ENCODE data around the gene FREY1. TPM values are rescaled to one million over a fixed set of nuclear protein-coding genes. Genes with fewer than 3 reads are reported as not detected.

The FREY1 gene
- total RNA-seq, 1 experiment from 2014 or later: 1.4 TPM

- Histone ChIP-seq H3K27me3 (ENCODE audit: control insufficient read depth, insufficient read depth, low read length) (no peaks in the 10 kb centered on the region), H3K4me1 (ENCODE audit: control insufficient read depth, insufficient read depth, low read length) (no peaks in the 10 kb centered on the region), H3K27ac (ENCODE audit: low read length) (no peak overlapping the region), H3K36me3 (ENCODE audit: control insufficient read depth, insufficient read depth, low read length) (peaks cover 15% of the 10 kb centered on the region), H3K4me3 (ENCODE audit: low read depth in 2 of 2, low read length in 2 of 2) (no peak overlapping the region), H3K9me3 (ENCODE audit: control insufficient read depth, insufficient read depth, low read depth, low read length) (no peaks in the 10 kb centered on the region)
- no peak for TF ChIP-seq POLR2AphosphoS5 (IDR thresholded peaks at IDR 0.05; ENCODE audit: low read depth, low read length)
- in situ Hi-C loops (cut with HindIII; ENCODE audit: low pct_unique_long_range_greater_than_20kb, low sequenced_read_pairs) (no loop called here), intact Hi-C loops (cut with micrococcal nuclease; ENCODE audit: unreplicated experiment) (no loop called here)
- ChIA-PET POLR2A (interaction anchor here (0.6 kb wide), 1 partner anchor 17 kb away, joined by 3 read pairs; no protein-coding TSS in a partner anchor), CTCF (interaction anchor here (0.6 kb wide), 1 partner anchor 13 kb away, joined by 9 read pairs; no protein-coding TSS in a partner anchor)
- DNase-seq (ENCODE audit: low read depth, low spot score) (no peak), ATAC-seq (no peak)
- no TSS peak for BruUV-seq (replicated peaks)
Observed at GRCh38 chr11:45948356-45948755, 41.3 kb upstream of the FREY1 start.

GRCh38 chr11:45947885-45948284 lies 40.8 kb upstream of the FREY1 start:
- in situ Hi-C loops (cut with HindIII; ENCODE audit: low pct_unique_long_range_greater_than_20kb, low sequenced_read_pairs) (no loop called here), intact Hi-C loops (cut with micrococcal nuclease; ENCODE audit: unreplicated experiment) (no loop called here)
- DNase-seq (ENCODE audit: low read depth, low spot score) (no peak), ATAC-seq (no peak)
- Histone ChIP-seq H3K9me3 (ENCODE audit: control insufficient read depth, insufficient read depth, low read depth, low read length) (no peaks in the 10 kb centered on the region), H3K27ac (ENCODE audit: low read length) (no peak overlapping the region), H3K4me1 (ENCODE audit: control insufficient read depth, insufficient read depth, low read length) (no peaks in the 10 kb centered on the region), H3K36me3 (ENCODE audit: control insufficient read depth, insufficient read depth, low read length) (peaks cover 15% of the 10 kb centered on the region), H3K4me3 (ENCODE audit: low read depth in 2 of 2, low read length in 2 of 2) (no peak overlapping the region), H3K27me3 (ENCODE audit: control insufficient read depth, insufficient read depth, low read length) (no peaks in the 10 kb centered on the region)
- BruUV-seq (replicated peaks): no TSS peak
- POLR2A ChIA-PET: interaction anchor here (0.6 kb wide), 1 partner anchor 17 kb away, joined by 3 read pairs; no protein-coding TSS in a partner anchor
- CTCF ChIA-PET: interaction anchor here (0.6 kb wide), 1 partner anchor 12 kb away, joined by 9 read pairs; no protein-coding TSS in a partner anchor
- TF ChIP-seq POLR2AphosphoS5 (IDR thresholded peaks at IDR 0.05; ENCODE audit: low read depth, low read length) (no peak), TCF7L2 (IDR thresholded peaks at IDR 0.05; ENCODE audit: low read depth, low read length) (no peak), CTCF (IDR thresholded peaks at IDR 0.05) (no peak), REST (IDR thresholded peaks at IDR 0.05; ENCODE audit: insufficient read depth in 1 of 2, low read depth in 2 of 2, low read length in 1 of 2) (no peak), SIN3A (IDR thresholded peaks at IDR 0.05; ENCODE audit: borderline replicate concordance, insufficient read depth, low read depth, low read length) (no peak)

- ATAC-seq (no peak), DNase-seq (ENCODE audit: low read depth, low spot score) (no peak)
- intact Hi-C loops (cut with micrococcal nuclease; ENCODE audit: unreplicated experiment) (no loop called here), in situ Hi-C loops (cut with HindIII; ENCODE audit: low pct_unique_long_range_greater_than_20kb, low sequenced_read_pairs) (no loop called here)
- Histone ChIP-seq H3K27me3 (ENCODE audit: control insufficient read depth, insufficient read depth, low read length) (no peaks in the 10 kb centered on the region), H3K9me3 (ENCODE audit: control insufficient read depth, insufficient read depth, low read depth, low read length) (no peaks in the 10 kb centered on the region), H3K4me3 (ENCODE audit: low read depth in 2 of 2, low read length in 2 of 2) (no peak overlapping the region), H3K36me3 (ENCODE audit: control insufficient read depth, insufficient read depth, low read length) (peaks cover 11% of the 10 kb centered on the region), H3K27ac (ENCODE audit: low read length) (no peak overlapping the region), H3K4me1 (ENCODE audit: control insufficient read depth, insufficient read depth, low read length) (no peaks in the 10 kb centered on the region)
- POLR2A ChIA-PET: no interaction called here
- BruUV-seq (replicated peaks): no TSS peak
- TF ChIP-seq REST (IDR thresholded peaks at IDR 0.05; ENCODE audit: insufficient read depth in 1 of 2, low read depth in 2 of 2, low read length in 1 of 2): no peak
- no peak for TF ChIP-seq TCF7L2 (IDR thresholded peaks at IDR 0.05; ENCODE audit: low read depth, low read length)
- TF ChIP-seq POLR2AphosphoS5 (IDR thresholded peaks at IDR 0.05; ENCODE audit: low read depth, low read length): no peak
- no peak for TF ChIP-seq SIN3A (IDR thresholded peaks at IDR 0.05; ENCODE audit: borderline replicate concordance, insufficient read depth, low read depth, low read length)
- no peak for TF ChIP-seq CTCF (IDR thresholded peaks at IDR 0.05)
- CTCF ChIA-PET: no interaction called here
Observed at GRCh38 chr11:45945397-45945999, 38.4 kb upstream of the FREY1 start.
